OCI-LY7 (cell line): Measurements from ENCODE around the gene CYTIP. TPM values are rescaled to one million over a fixed set of nuclear protein-coding genes. Genes with fewer than 3 reads are reported as not detected.
A peak's percentile ranks its signal among the peaks of the same experiment; 100 is the strongest.

Source experiments
- BruUV-seq: library from RNA; stranded (reverse); fragments of 400-500 nt; replicated peaks from 2 replicates; lab custom pipeline; 2021; lab: Mats Ljungman, UMichigan
- CTCF ChIA-PET: fragments of 300-600 bp; sonication (Branson Sonifier 250); formaldehyde crosslinking; loops from one replicate; lab custom pipeline; 2022; ENCODE audit warnings: antibody characterized with exemption; ENCODE audit not compliant: unreplicated experiment; lab: Charles Lee
- POLR2A ChIA-PET: fragments of 300-600 bp; sonication (Branson Sonifier 250); formaldehyde crosslinking; loops from one replicate; lab custom pipeline; 2022; ENCODE audit warnings: antibody characterized with exemption; lab: Charles Lee
- DNase-seq: peaks from one replicate; pipeline ENCODE4 v3.0.0-alpha.2; 2015; ENCODE audit warnings: low spot score
- H2AFZ ChIP-seq: fragments of 200-600 bp; sonication (generic), shearing (Covaris generic); 2 replicates; pipeline ENCODE4 v1.6.1; 2014; ENCODE audit warnings: mild to moderate bottlenecking, antibody characterized with exemption, low read length, moderate library complexity
- H3K27ac ChIP-seq: fragments of 200-600 bp; sonication (generic); 2 replicates; pipeline ENCODE4 v1.5.1; 2014; ENCODE audit warnings: mixed run types, low read depth, mild to moderate bottlenecking, moderate library complexity, low read length, inconsistent platforms; ENCODE audit not compliant: poor library complexity, severe bottlenecking
- H3K36me3 ChIP-seq: fragments of 200-600 bp; sonication (generic); 2 replicates; pipeline ENCODE4 v1.6.1; 2014; ENCODE audit warnings: mild to moderate bottlenecking, antibody characterized with exemption, low read length, moderate library complexity, mixed read lengths; ENCODE audit not compliant: insufficient read depth
- H3K4me1 ChIP-seq: fragments of 200-600 bp; sonication (generic); 2 replicates; pipeline ENCODE4 v1.5.1; 2014; ENCODE audit warnings: mild to moderate bottlenecking, low read length; ENCODE audit not compliant: insufficient read depth, poor library complexity, severe bottlenecking
- H3K4me2 ChIP-seq: fragments of 200-600 bp; sonication (generic); 2 replicates; pipeline ENCODE4 v1.6.1; 2014; ENCODE audit warnings: mild to moderate bottlenecking, low read length
- H3K4me3 ChIP-seq: fragments of 200-600 bp; sonication (generic); 2 replicates; pipeline ENCODE4 v1.5.1; 2014; ENCODE audit warnings: mild to moderate bottlenecking, low read depth, low read length; ENCODE audit not compliant: poor library complexity, severe bottlenecking
- H3K79me2 ChIP-seq: fragments of 200-600 bp; sonication (generic); 2 replicates; pipeline ENCODE4 v1.6.1; 2016; ENCODE audit warnings: low read depth, mild to moderate bottlenecking, low read length, moderate library complexity, mixed read lengths; ENCODE audit not compliant: insufficient read depth
- H3K9me2 ChIP-seq: fragments of 200-600 bp; sonication (generic); 2 replicates; pipeline ENCODE4 v1.6.1; 2016; ENCODE audit warnings: mild to moderate bottlenecking, low read length, mixed read lengths; ENCODE audit not compliant: insufficient read depth
- H3K9me3 ChIP-seq: fragments of 200-600 bp; sonication (generic); 2 replicates; pipeline ENCODE4 v1.6.1; 2014; ENCODE audit warnings: mild to moderate bottlenecking, mixed run types, low read length, mixed read lengths
- H4K20me1 ChIP-seq: fragments of 200-600 bp; sonication (generic); 2 replicates; pipeline ENCODE4 v1.6.1; 2014; ENCODE audit warnings: mild to moderate bottlenecking, antibody characterized with exemption, low read length, moderate library complexity, mixed read lengths; ENCODE audit not compliant: insufficient read depth
- CTCF ChIP-seq: fragments of 200-600 bp; sonication (generic); conservative IDR thresholded peaks from 2 replicates; pipeline ENCODE4 v1.5.1; 2014; ENCODE audit warnings: mild to moderate bottlenecking, antibody characterized with exemption, low read length, moderate library complexity, mixed read lengths
- EZH2phosphoT487 ChIP-seq: fragments of 200-600 bp; sonication (generic); IDR thresholded peaks from 2 replicates; pipeline ENCODE4 v1.6.1; 2018; ENCODE audit warnings: low read depth, borderline replicate concordance, mild to moderate bottlenecking, mixed run types, antibody characterized with exemption, low read length, moderate library complexity, mixed read lengths
- intact Hi-C: fragments of 100-400 bp; cut with micrococcal nuclease; formaldehyde crosslinking; loops from one replicate; pipeline ENCODE4 v1.10.0; 2022; ENCODE audit not compliant: unreplicated experiment
- total RNA-seq, 2 experiments: library from RNA; depleted of rRNA in 1 of 2; stranded (reverse); fragments of >200 nt in 1 of 2; shearing (Covaris generic) in 1 of 2; gene quantifications; 2 replicates each; pipeline ENCODE4 v1.2.3, GENCODE V29; 2014 to 2022

The CYTIP gene
- total RNA-seq, 2 experiments from 2014 or later = 49.2 to 64.0 TPM

GRCh38 chr2:157469726-157470125, 25.8 kb upstream of the CYTIP start:
- Histone ChIP-seq H3K4me2 (peak overlapping the region; percentile 90), H3K36me3 (no peaks in the 10 kb centered on the region), H2AFZ (peak overlapping the region; percentile 83; the same call in 1 of the 2 replicates), H3K79me2 (no peaks in the 10 kb centered on the region), H3K4me1 (peaks cover 53% of the 10 kb centered on the region), H4K20me1 (no peaks in the 10 kb centered on the region), H3K27ac (peak overlapping the region; percentile 96), H3K4me3 (peak overlapping the region; percentile 64), H3K9me2 (no peaks in the 10 kb centered on the region), H3K9me3 (no peaks in the 10 kb centered on the region)
- CTCF ChIA-PET = no interaction called here
- no peak for DNase-seq
- POLR2A ChIA-PET = interaction anchor here (1.4 to 6.1 kb wide), 5 partner anchors 9 to 30 kb away, joined by 5 to 42 read pairs (median 12); partner anchors contain the start of gene CYTIP
- TF ChIP-seq CTCF = no peak
- TF ChIP-seq EZH2phosphoT487 = no peak
- BruUV-seq = TSS peak; percentile 60
- intact Hi-C loops = loop anchor here (1.0 to 2.0 kb wide), 2 partner anchors 25 to 65 kb away; partner anchors contain the start of gene CYTIP

GRCh38 chr2:157468931-157469708, 25.2 kb upstream of the CYTIP start:
- BruUV-seq = TSS peak; percentile 96
- Histone ChIP-seq H3K27ac (peak overlapping the region; percentile 96), H3K4me2 (peak overlapping the region; percentile 90), H2AFZ (peak overlapping the region; percentile 83; the same call in 1 of the 2 replicates), H4K20me1 (no peaks in the 10 kb centered on the region), H3K9me3 (no peaks in the 10 kb centered on the region), H3K4me1 (peaks cover 53% of the 10 kb centered on the region), H3K36me3 (no peaks in the 10 kb centered on the region), H3K4me3 (peak overlapping the region; percentile 64), H3K79me2 (no peaks in the 10 kb centered on the region), H3K9me2 (no peaks in the 10 kb centered on the region)
- intact Hi-C loops = loop anchor here (1.0 to 2.0 kb wide), 2 partner anchors 25 to 64 kb away; partner anchors contain the start of gene CYTIP
- ChIA-PET CTCF (no interaction called here), POLR2A (interaction anchor here (1.0 to 6.1 kb wide), 5 partner anchors 11 to 29 kb away, joined by 4 to 42 read pairs (median 12); partner anchors contain the start of gene CYTIP)
- peak; percentile 90 for DNase-seq
- TF ChIP-seq EZH2phosphoT487 (no peak), CTCF (no peak)
